HTERT RPE-1 (cell line): ENCODE results near the gene SPAG16.

Experiments
- in situ Hi-C: fragments of 300-500 bp; cut with MboI; formaldehyde crosslinking; loops from 4 replicates; pipeline ENCODE4 v1.14.3; 2020; ENCODE audit warnings: low sequenced_read_pairs

The SPAG16 gene

GRCh38 chr2:213787869-213788268 is 503.6 kb downstream of the SPAG16 start:
- in situ Hi-C loops, result no loop called here

GRCh38 chr2:213789940-213790339 is 505.7 kb downstream of the SPAG16 start:
- in situ Hi-C loops, result no loop called here

GRCh38 chr2:213792045-213792444 is 507.8 kb downstream of the SPAG16 start:
- in situ Hi-C loops, result no loop called here

GRCh38 chr2:213806125-213806726 is 522.0 kb downstream of the SPAG16 start:
- in situ Hi-C loops, result no loop called here

- in situ Hi-C loops, result no loop called here
These were observed 532.3 kb downstream of the SPAG16 start for GRCh38 chr2:213816583-213816982.

GRCh38 chr2:213818436-213818835 is 534.2 kb downstream of the SPAG16 start:
- in situ Hi-C loops, result no loop called here

- in situ Hi-C loops, result no loop called here
These were observed 550.1 kb downstream of the SPAG16 start for GRCh38 chr2:213834331-213834730.

GRCh38 chr2:213834746-213835145 is 550.5 kb downstream of the SPAG16 start:
- in situ Hi-C loops, result no loop called here

GRCh38 chr2:213846856-213847255 is 562.6 kb downstream of the SPAG16 start:
- in situ Hi-C loops, result no loop called here

GRCh38 chr2:213847316-213847715 is 563.1 kb downstream of the SPAG16 start:
- in situ Hi-C loops, result no loop called here

GRCh38 chr2:213848631-213849030 is 564.4 kb downstream of the SPAG16 start:
- in situ Hi-C loops, result no loop called here

- in situ Hi-C loops, result no loop called here
These were observed 577.4 kb downstream of the SPAG16 start for GRCh38 chr2:213861638-213862037.

- in situ Hi-C loops, result no loop called here
These were observed 578.3 kb downstream of the SPAG16 start for GRCh38 chr2:213862407-213863076.

GRCh38 chr2:213863541-213863940 is 579.3 kb downstream of the SPAG16 start:
- in situ Hi-C loops, result no loop called here

GRCh38 chr2:213868526-213868925 is 584.3 kb downstream of the SPAG16 start:
- in situ Hi-C loops, result no loop called here

- in situ Hi-C loops, result no loop called here
These were observed 601.2 kb downstream of the SPAG16 start for GRCh38 chr2:213885485-213885884.

- in situ Hi-C loops, result no loop called here
These were observed 630.2 kb downstream of the SPAG16 start for GRCh38 chr2:213914510-213914909.

GRCh38 chr2:213920014-213920413 is 635.8 kb downstream of the SPAG16 start:
- in situ Hi-C loops, result no loop called here

GRCh38 chr2:213923543-213923942 is 639.3 kb downstream of the SPAG16 start:
- in situ Hi-C loops, result no loop called here

- in situ Hi-C loops, result no loop called here
These were observed 650.3 kb downstream of the SPAG16 start for GRCh38 chr2:213934560-213934959.

- in situ Hi-C loops, result no loop called here
These were observed 673.8 kb downstream of the SPAG16 start for GRCh38 chr2:213958086-213958485.

- in situ Hi-C loops, result no loop called here
These were observed 675.3 kb downstream of the SPAG16 start for GRCh38 chr2:213959589-213959988.

- in situ Hi-C loops, result no loop called here
These were observed 687.3 kb downstream of the SPAG16 start for GRCh38 chr2:213971536-213971935.
